BLaER1 treated with 17β-estradiol and CSF1 and Interleukin-3, amounts not matched to agents 10 nM and 100 nM (cell line): ENCODE results near the gene ANXA5.
A peak's percentile ranks its signal among the peaks of the same experiment; 100 is the strongest.

ENCODE experiments used
- H3K27ac ChIP-seq, 11 experiments: shearing (Covaris generic); formaldehyde crosslinking; 2 replicates each; pipeline ENCODE4 v1.8.1; 2022
- H3K27me3 ChIP-seq, 11 experiments: shearing (Covaris generic); formaldehyde crosslinking; 2 replicates each; pipeline ENCODE4 v1.8.1; 2022
- H3K36me3 ChIP-seq, 11 experiments: shearing (Covaris generic); formaldehyde crosslinking; 2 replicates each; pipeline ENCODE4 v1.8.1; 2022
- H3K4me1 ChIP-seq, 10 experiments: shearing (Covaris generic); formaldehyde crosslinking; 2 replicates each; pipeline ENCODE4 v1.8.1; 2022
- H3K4me2 ChIP-seq, 11 experiments: shearing (Covaris generic); formaldehyde crosslinking; 2 replicates each; pipeline ENCODE4 v1.8.1; 2022
- H3K4me3 ChIP-seq, 10 experiments: shearing (Covaris generic); formaldehyde crosslinking; 2 replicates each; pipeline ENCODE4 v1.8.1; 2022
- H3K9ac ChIP-seq, 11 experiments: shearing (Covaris generic); formaldehyde crosslinking; 2 replicates each; pipeline ENCODE4 v1.8.1; 2022
- H3K9me3 ChIP-seq, 11 experiments: shearing (Covaris generic); formaldehyde crosslinking; replicated peaks in 1 of 11; 2 replicates each; pipeline ENCODE4 v1.8.1; 2022
- H4K20me1 ChIP-seq, 11 experiments: shearing (Covaris generic); formaldehyde crosslinking; 2 replicates each; pipeline ENCODE4 v1.8.1; 2022
- Cebpa-rat ChIP-seq, 11 experiments: shearing (Covaris generic); IDR thresholded peaks; 2 replicates each; pipeline ENCODE4 v1.8.1; 2022

The ANXA5 gene

GRCh38 chr4:121696581-121697461 is at the start of gene ANXA5:
ANXA5 (minus strand) TSS chr4:121696980; CDS start chr4:121696589, 391 bp downstream.
- H3K4me2 ChIP-seq, result peak within 1 kb of the TSS; percentile 55 to 95 (median 86)
- H3K4me1 ChIP-seq, result peaks cover 18 to 50% (median 30%) of the 10 kb centered on the region in 10 experiments
- H3K27me3 ChIP-seq, result no peaks in the 10 kb centered on the region
- peaks cover 8 to 37% (median 24%) of the 10 kb centered on the region in 11 experiments; a peak in 16 of 22 replicates for H4K20me1 ChIP-seq
- TF ChIP-seq Cebpa-rat (IDR thresholded peaks at IDR 0.05), result no peak
- H3K9ac ChIP-seq, result peak within 1 kb of the TSS; percentile 88 to 100 (median 98)
- H3K4me3 ChIP-seq, result peak within 1 kb of the TSS; percentile 72 to 99 (median 92)
- H3K27ac ChIP-seq, result peak within 1 kb of the TSS; percentile 84 to 100 (median 97)
- H3K36me3 ChIP-seq, result peaks cover 0 to 29% (median 18%) of the 10 kb centered on the region in 11 experiments; a peak in 18 of 22 replicates
- no peaks in the 10 kb centered on the region for H3K9me3 ChIP-seq

GRCh38 chr4:121742794-121743193 is 46.0 kb upstream of the ANXA5 start:
- no peak overlapping the region for H3K9ac ChIP-seq
- no peaks in the 10 kb centered on the region for H3K27me3 ChIP-seq
- no peak overlapping the region for H3K4me2 ChIP-seq
- peaks cover 0 to 13% (median 7%) of the 10 kb centered on the region in 10 experiments; a peak in 10 of 20 replicates for H3K4me1 ChIP-seq
- no peak for TF ChIP-seq Cebpa-rat (IDR thresholded peaks at IDR 0.05)
- H3K4me3 ChIP-seq, result no peak overlapping the region
- H4K20me1 ChIP-seq, result no peaks in the 10 kb centered on the region
- H3K27ac ChIP-seq, result no peak overlapping the region
- no peaks in the 10 kb centered on the region for H3K9me3 ChIP-seq
- H3K36me3 ChIP-seq, result no peaks in the 10 kb centered on the region

- Histone ChIP-seq H3K27ac (no peak overlapping the region), H3K4me1 (peaks cover 0 to 13% (median 7%) of the 10 kb centered on the region in 10 experiments; a peak in 10 of 20 replicates), H3K4me3 (no peak overlapping the region), H3K4me2 (no peak overlapping the region), H3K27me3 (no peaks in the 10 kb centered on the region), H3K36me3 (no peaks in the 10 kb centered on the region), H4K20me1 (no peaks in the 10 kb centered on the region), H3K9me3 (no peaks in the 10 kb centered on the region), H3K9ac (no peak overlapping the region)
- no peak for TF ChIP-seq Cebpa-rat (IDR thresholded peaks at IDR 0.05)
Observed at GRCh38 chr4:121741751-121742150, 45.0 kb upstream of the ANXA5 start.

- no peaks in the 10 kb centered on the region for H3K27me3 ChIP-seq
- no peak overlapping the region for H3K4me2 ChIP-seq
- H3K4me1 ChIP-seq, result peaks cover 0 to 13% (median 7%) of the 10 kb centered on the region in 10 experiments; a peak in 10 of 20 replicates
- H3K4me3 ChIP-seq, result no peak overlapping the region
- no peaks in the 10 kb centered on the region for H3K36me3 ChIP-seq
- TF ChIP-seq Cebpa-rat (IDR thresholded peaks at IDR 0.05), result no peak
- no peak overlapping the region for H3K9ac ChIP-seq
- H3K27ac ChIP-seq, result no peak overlapping the region
- no peaks in the 10 kb centered on the region for H4K20me1 ChIP-seq
- H3K9me3 ChIP-seq, result no peaks in the 10 kb centered on the region
Observed at GRCh38 chr4:121740796-121741409, 44.1 kb upstream of the ANXA5 start.

GRCh38 chr4:121739575-121739974 is 42.8 kb upstream of the ANXA5 start:
- Histone ChIP-seq H3K9ac (no peak overlapping the region), H3K27me3 (no peaks in the 10 kb centered on the region), H3K36me3 (no peaks in the 10 kb centered on the region), H3K4me3 (no peak overlapping the region), H3K9me3 (no peaks in the 10 kb centered on the region), H3K4me2 (peak overlapping the region in 6 of 11 experiments; percentile 14 to 65 (median 38); a peak in 9 of 22 replicates), H4K20me1 (no peaks in the 10 kb centered on the region), H3K4me1 (peaks cover 0 to 13% (median 7%) of the 10 kb centered on the region in 10 experiments; a peak in 10 of 20 replicates), H3K27ac (no peak overlapping the region)
- no peak for TF ChIP-seq Cebpa-rat (IDR thresholded peaks at IDR 0.05)

GRCh38 chr4:121738780-121739535 is 42.2 kb upstream of the ANXA5 start:
- Histone ChIP-seq H3K4me1 (peaks cover 0 to 13% (median 7%) of the 10 kb centered on the region in 10 experiments; a peak in 10 of 20 replicates), H3K4me2 (peak overlapping the region in 6 of 11 experiments; percentile 14 to 65 (median 38); a peak in 11 of 22 replicates), H4K20me1 (no peaks in the 10 kb centered on the region), H3K36me3 (no peaks in the 10 kb centered on the region), H3K4me3 (no peak overlapping the region), H3K27ac (no peak overlapping the region), H3K9me3 (no peaks in the 10 kb centered on the region), H3K9ac (no peak overlapping the region), H3K27me3 (no peaks in the 10 kb centered on the region)
- no peak for TF ChIP-seq Cebpa-rat (IDR thresholded peaks at IDR 0.05)

GRCh38 chr4:121737846-121738554 is 41.2 kb upstream of the ANXA5 start:
- Histone ChIP-seq H3K4me3 (no peak overlapping the region), H3K9me3 (no peaks in the 10 kb centered on the region), H3K4me2 (no peak overlapping the region), H4K20me1 (no peaks in the 10 kb centered on the region), H3K27me3 (no peaks in the 10 kb centered on the region), H3K9ac (no peak overlapping the region), H3K4me1 (peaks cover 0 to 13% (median 7%) of the 10 kb centered on the region in 10 experiments; a peak in 10 of 20 replicates), H3K27ac (no peak overlapping the region), H3K36me3 (no peaks in the 10 kb centered on the region)
- no peak for TF ChIP-seq Cebpa-rat (IDR thresholded peaks at IDR 0.05)

- Histone ChIP-seq H3K4me2 (no peak overlapping the region), H3K9ac (no peak overlapping the region), H3K27me3 (no peaks in the 10 kb centered on the region), H3K9me3 (no peaks in the 10 kb centered on the region), H3K4me1 (peaks cover 0 to 13% (median 7%) of the 10 kb centered on the region in 10 experiments; a peak in 10 of 20 replicates), H3K4me3 (no peak overlapping the region), H4K20me1 (no peaks in the 10 kb centered on the region), H3K36me3 (no peaks in the 10 kb centered on the region), H3K27ac (no peak overlapping the region)
- no peak for TF ChIP-seq Cebpa-rat (IDR thresholded peaks at IDR 0.05)
Observed at GRCh38 chr4:121736735-121737351, 40.1 kb upstream of the ANXA5 start.
